Thoracic aorta (tissue), 2 donors: Measurements from ENCODE around the gene PRR7. TPM values are rescaled to one million over a fixed set of nuclear protein-coding genes. Genes with fewer than 3 reads are reported as not detected.

ENCODE experiments used
- ATAC-seq: fragments of 150-250 bp; one replicate; pipeline ENCODE4 v1.8.0; 2017; ENCODE audit warnings: low read depth; ENCODE audit not compliant: insufficient number of reproducible peaks, low FRiP score
- DNase-seq: peaks from one replicate; pipeline ENCODE4 v3.0.0-alpha.2; 2020; ENCODE audit warnings: low spot score
- H3K27ac ChIP-seq, 2 donors: fragments of 200-600 bp; sonication (generic); 1 replicate in 1 of 2; 2 replicates in 1 of 2; pipeline ENCODE4 v1.5.1; 2016; ENCODE audit warnings: mild to moderate bottlenecking in 2 of 2, moderate library complexity in 2 of 2
- H3K27me3 ChIP-seq: fragments of 200-600 bp; sonication (generic); replicated peaks from 2 replicates; pipeline ENCODE4 v1.6.0; 2016; ENCODE audit warnings: mild to moderate bottlenecking; ENCODE audit not compliant: insufficient read depth
- H3K36me3 ChIP-seq: fragments of 200-600 bp; sonication (generic); one replicate; pipeline ENCODE4 v1.5.1; 2016
- H3K4me1 ChIP-seq, 2 donors: fragments of 200-600 bp; sonication (generic); 1 replicate in 1 of 2; 2 replicates in 1 of 2; pipeline versions ENCODE4 v1.5.1 to v1.6.0; 2016; ENCODE audit warnings: low read depth in 2 of 2, mild to moderate bottlenecking in 1 of 2; ENCODE audit not compliant: control insufficient read depth in 1 of 2
- H3K4me3 ChIP-seq: fragments of 200-600 bp; sonication (generic); 2 replicates; pipeline ENCODE4 v1.5.1; 2016; ENCODE audit warnings: mild to moderate bottlenecking
- H3K9me3 ChIP-seq: fragments of 200-600 bp; sonication (generic); 2 replicates; pipeline ENCODE4 v1.5.1; 2016
- CTCF ChIP-seq: fragments of 200-600 bp; sonication (generic); IDR thresholded peaks from one replicate; pipeline ENCODE4 v1.5.1; 2019; ENCODE audit warnings: antibody characterized with exemption
- total RNA-seq, 2 donors: library from RNA; depleted of rRNA; stranded (reverse); fragments of >200 nt; gene quantifications; one replicate each; pipeline versions ENCODE4 v1.1.0 to v1.2.3, GENCODE V29; 2016

The PRR7 gene
- total RNA-seq, 2 donors from 2014 or later: 4.1 to 11.0 TPM

GRCh38 chr5:177457852-177458681 lies 11.5 kb downstream of the PRR7 start:
- no peak overlapping the region for H3K4me3 ChIP-seq
- ATAC-seq (no peak), DNase-seq (no peak)
- no peak for TF ChIP-seq CTCF
- peaks cover 14 to 43% of the 10 kb centered on the region in 2 donors for H3K4me1 ChIP-seq
- H3K27ac ChIP-seq: peak overlapping the region in 1 of 2 donors; percentile 76
- H3K27me3 ChIP-seq: no peaks in the 10 kb centered on the region
- H3K9me3 ChIP-seq: no peaks in the 10 kb centered on the region
- H3K36me3 ChIP-seq: peaks cover 12% of the 10 kb centered on the region

DNA sequence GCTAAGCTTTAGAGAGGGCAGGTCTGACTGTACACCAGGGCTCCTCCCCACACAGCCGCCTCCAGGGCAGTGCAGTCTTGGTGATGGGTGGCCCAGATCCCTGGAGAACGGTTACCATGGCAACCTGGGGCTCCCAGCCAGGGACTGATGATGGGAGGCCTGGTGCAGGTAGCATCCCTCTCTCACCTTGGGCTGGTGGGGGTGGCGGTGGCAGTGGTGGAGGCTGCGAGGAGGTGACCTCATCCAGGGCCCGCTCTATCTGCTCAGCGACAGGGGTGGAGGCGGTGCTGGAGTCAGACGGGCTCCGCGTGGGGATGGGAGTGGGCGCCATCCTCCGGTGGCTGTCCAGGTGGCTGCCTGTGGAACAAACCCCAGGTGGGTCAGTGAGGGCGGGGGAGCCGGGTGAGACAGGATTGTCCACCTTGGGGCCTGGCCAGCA lies 12.3 kb downstream of the PRR7 start:
- DNase-seq (no peak), ATAC-seq (no peak)
- Histone ChIP-seq H3K4me1 (peaks cover 8 to 35% of the 10 kb centered on the region in 2 donors), H3K36me3 (peaks cover 18% of the 10 kb centered on the region), H3K27ac (no peak overlapping the region), H3K4me3 (no peak overlapping the region), H3K9me3 (no peaks in the 10 kb centered on the region), H3K27me3 (no peaks in the 10 kb centered on the region)
- no peak for TF ChIP-seq CTCF

DNA sequence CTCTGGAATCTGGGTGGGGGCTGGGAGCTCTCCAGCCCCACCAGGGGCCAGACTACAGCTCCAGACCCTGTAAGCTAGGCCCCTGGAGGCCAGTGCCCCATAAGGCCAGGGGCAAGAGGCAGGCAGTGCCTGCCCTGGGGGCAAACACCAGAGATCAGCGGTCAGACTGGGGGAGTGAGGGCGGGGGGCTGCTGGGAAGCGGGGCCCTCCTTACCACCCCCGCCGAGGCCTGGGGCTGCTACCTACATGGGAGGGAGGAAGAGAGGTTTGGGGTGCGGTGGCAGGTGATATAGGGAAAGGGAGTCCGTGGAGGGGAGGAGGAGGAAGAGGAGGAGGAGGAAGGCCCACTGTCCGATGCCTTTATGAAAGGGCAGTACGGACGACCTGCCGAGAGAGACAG lies 12.7 kb downstream of the PRR7 start:
- H3K27ac ChIP-seq: no peak overlapping the region
- no peaks in the 10 kb centered on the region for H3K9me3 ChIP-seq
- ATAC-seq: no peak
- no peaks in the 10 kb centered on the region for H3K27me3 ChIP-seq
- H3K4me3 ChIP-seq: no peak overlapping the region
- DNase-seq: no peak
- H3K36me3 ChIP-seq: peaks cover 18% of the 10 kb centered on the region
- H3K4me1 ChIP-seq: peaks cover 4 to 30% of the 10 kb centered on the region in 2 donors
- no peak for TF ChIP-seq CTCF

- ATAC-seq: no peak
- TF ChIP-seq CTCF: no peak
These were observed 13.4 kb downstream of the PRR7 start for GRCh38 chr5:177459819-177460628.

GRCh38 chr5:177462021-177462670 lies 15.5 kb downstream of the PRR7 start:
- peaks cover 0 to 8% of the 10 kb centered on the region in 2 donors for H3K4me1 ChIP-seq
- no peaks in the 10 kb centered on the region for H3K9me3 ChIP-seq
- DNase-seq: no peak
- no peak for TF ChIP-seq CTCF
- no peak overlapping the region for H3K4me3 ChIP-seq
- peaks cover 41% of the 10 kb centered on the region for H3K36me3 ChIP-seq
- no peak overlapping the region for H3K27ac ChIP-seq
- no peak for ATAC-seq
- no peaks in the 10 kb centered on the region for H3K27me3 ChIP-seq

More at GRCh38 chr5:177459819-177460628, 13.4 kb downstream of the PRR7 start:
- Histone ChIP-seq H3K4me3 (no peak overlapping the region), H3K9me3 (no peaks in the 10 kb centered on the region), H3K27ac (no peak overlapping the region), H3K4me1 (peaks cover 4 to 26% of the 10 kb centered on the region in 2 donors), H3K36me3 (peaks cover 20% of the 10 kb centered on the region), H3K27me3 (no peaks in the 10 kb centered on the region)
- DNase-seq: no peak
